Left ventricle myocardium superior (tissue), 1 donor: ENCODE results near the gene ZIC4. TPM values are rescaled to one million over a fixed set of nuclear protein-coding genes. Genes with fewer than 3 reads are reported as not detected.

Source experiments
- ATAC-seq: fragments of 200-7000 bp; cut with Tn5 transposase; one replicate; pipeline ENCODE4 v1.9.1; 2020; ENCODE audit warnings: mild to moderate bottlenecking, moderate library complexity
- DNase-seq: peaks from one replicate; pipeline ENCODE4 v3.0.0-alpha.2; 2020
- intact Hi-C: fragments of 100-400 bp; cut with micrococcal nuclease; formaldehyde crosslinking; loops from one replicate; pipeline ENCODE4 v1.11.0; 2022
- total RNA-seq: library from RNA; stranded (reverse); fragmentation: NEBNext Ultra II Directional; extraction: Animal tissue kit (Norgen Biotek cat#: 25700); gene quantifications from one replicate; pipeline ENCODE4 v1.2.1, GENCODE V29; 2021
- donor health status: DM: no; HTN: yes; CAD: no; lungs with severe emphysema.

Gene ZIC4
- total RNA-seq, 1 donor from 2014 or later = not detected

DNA sequence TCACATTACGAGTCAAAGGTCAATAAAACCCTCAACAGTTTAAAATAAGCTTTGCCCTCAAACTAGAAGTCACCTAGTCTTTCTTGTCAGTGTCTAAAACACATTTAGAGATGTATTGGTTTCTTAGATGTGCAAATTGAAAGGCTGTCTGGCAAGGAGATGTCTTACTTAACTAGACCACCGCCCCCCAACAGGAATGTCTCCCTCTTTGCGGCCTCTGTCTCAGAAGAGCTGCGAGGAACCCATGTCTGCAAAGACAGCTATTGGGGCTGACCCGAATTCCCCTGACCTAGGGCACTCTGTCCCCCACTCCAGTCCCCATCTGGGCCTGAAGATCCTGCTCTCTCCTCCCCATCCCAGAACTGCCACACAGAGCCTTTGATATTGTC lies 46.3 kb downstream of the ZIC4 start:
- ATAC-seq = no peak
- DNase-seq = no peak
- intact Hi-C loops = no loop called here

DNA sequence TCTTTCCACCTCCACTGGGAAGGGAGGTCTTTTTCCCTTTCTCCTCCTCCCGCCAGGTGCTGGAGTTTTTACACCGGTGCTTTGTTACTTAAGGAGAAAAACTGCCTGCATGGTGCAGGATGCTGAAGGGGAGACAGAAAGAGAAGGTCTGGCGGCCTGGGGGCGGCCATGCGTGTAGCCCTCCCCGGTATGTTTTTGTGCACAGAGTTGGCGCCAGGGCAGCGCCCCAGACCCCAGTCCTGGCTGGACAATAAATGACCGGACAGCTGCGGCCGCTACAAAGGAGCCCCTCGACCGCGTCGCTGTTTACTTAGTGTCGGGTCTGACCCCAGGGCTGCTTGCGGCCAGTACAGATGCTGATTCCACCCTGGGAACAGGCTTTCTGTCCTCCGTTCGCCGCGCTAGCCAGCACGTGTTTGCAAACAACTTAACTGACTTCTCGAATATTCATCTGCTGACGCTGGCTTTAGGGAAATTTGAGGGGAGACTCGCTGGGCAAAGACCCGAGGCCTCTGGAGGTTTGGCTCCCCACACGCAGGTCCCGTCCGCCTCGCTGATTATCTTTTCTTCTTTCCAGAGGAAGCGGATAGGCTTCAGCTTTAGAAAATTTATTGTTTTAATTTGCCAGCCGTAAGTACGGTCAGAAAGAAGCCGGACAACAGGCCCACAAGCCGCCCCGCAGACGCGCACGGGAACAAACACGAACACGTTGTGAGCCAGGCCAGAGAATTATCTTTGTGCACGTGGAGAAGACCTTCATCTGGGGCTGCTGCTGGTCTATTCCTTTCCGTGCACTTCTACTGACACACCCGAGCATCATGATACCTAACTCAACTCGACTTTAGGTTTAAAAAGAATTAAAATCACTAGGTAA lies 46.9 kb downstream of the ZIC4 start:
- DNase-seq = no peak
- no peak for ATAC-seq
- intact Hi-C loops = no loop called here

DNA sequence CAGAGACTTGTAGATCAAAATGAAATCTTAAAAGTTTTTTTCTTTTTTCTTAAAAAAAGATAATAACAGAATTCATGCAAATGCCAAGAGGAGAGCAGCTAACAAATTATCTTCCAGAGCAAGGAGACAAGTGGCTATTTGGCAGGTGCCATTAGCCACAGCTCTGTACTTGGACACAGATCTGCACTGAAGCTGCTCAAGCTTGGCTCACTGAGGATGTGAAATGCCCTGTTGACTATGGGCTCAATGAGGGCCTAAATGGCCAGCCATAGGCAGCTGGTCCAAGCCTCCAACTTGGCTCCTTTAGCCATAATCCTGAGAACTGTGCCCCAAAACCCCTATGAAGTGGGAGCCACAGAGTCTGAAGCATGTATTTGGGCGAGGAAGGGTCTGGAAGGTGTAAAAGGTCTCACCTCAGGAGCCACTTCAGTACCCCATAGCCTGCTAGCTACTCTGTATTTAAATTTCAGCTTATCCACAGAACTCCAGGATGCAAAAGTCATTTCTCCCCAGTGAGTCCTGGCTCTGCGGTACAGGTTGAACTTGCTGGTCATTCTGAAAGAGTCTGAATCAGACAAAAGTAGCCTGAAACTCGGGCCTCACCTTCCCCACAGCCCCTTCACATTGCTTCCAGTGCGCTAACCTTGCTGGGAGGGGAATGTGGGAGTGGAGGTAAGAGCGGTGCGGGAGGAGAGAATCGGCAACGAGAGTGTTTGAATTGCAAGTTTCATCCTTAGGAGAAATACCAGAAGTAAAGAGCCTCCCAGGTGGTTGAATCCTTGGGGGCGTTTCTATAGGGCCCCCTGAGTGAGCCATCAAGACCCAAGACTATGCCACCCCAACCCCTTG lies 48.0 kb downstream of the ZIC4 start:
- ATAC-seq (no peak), DNase-seq (no peak)
- intact Hi-C loops = no loop called here

DNA sequence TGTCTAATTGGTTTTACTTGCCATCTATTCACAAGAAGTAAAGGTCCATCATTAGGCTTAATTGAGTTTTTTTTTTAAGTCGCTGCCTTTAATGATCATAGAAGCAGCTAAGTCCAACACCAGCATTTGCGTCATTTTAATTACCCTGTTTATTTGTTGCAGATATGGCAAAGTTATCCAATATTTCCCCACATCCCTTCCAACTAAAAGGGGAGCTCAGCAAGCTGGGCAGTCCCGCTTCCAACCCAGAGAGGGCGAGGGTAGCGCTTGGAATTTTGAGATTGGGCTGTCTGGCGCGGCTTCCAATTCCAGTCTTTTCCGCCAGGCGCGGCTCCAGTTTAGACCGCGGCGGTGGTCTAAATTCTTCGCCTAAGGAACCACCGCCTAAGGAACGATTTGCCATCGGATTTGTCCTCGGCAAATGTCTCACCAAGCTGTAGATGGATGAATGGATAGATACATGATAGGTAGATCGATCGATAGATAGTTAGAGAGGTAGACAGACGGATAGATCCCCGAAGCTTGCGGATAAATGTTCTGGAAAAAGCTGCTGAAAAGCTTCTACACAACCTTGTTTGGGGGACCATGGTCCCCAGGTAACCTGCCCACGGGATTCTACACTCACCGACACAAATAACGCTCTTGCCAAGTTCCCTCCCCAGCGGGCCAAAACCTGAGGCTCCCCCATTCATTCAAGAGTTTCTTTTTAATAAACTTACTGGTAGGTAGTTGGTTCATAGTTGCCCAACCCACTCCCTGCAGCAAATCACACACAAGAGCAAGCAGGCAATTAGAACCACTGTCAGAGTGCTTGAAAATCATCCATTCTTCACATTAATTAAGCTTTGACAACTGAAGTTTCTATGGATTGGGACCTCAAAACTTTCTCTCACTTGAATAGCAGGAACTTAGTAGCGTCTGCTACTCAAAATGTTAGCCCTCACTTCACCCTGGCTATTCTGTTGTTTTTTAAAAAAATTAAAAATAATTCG lies 49.1 kb downstream of the ZIC4 start:
- no peak for DNase-seq
- intact Hi-C loops = no loop called here
- ATAC-seq = no peak

DNA sequence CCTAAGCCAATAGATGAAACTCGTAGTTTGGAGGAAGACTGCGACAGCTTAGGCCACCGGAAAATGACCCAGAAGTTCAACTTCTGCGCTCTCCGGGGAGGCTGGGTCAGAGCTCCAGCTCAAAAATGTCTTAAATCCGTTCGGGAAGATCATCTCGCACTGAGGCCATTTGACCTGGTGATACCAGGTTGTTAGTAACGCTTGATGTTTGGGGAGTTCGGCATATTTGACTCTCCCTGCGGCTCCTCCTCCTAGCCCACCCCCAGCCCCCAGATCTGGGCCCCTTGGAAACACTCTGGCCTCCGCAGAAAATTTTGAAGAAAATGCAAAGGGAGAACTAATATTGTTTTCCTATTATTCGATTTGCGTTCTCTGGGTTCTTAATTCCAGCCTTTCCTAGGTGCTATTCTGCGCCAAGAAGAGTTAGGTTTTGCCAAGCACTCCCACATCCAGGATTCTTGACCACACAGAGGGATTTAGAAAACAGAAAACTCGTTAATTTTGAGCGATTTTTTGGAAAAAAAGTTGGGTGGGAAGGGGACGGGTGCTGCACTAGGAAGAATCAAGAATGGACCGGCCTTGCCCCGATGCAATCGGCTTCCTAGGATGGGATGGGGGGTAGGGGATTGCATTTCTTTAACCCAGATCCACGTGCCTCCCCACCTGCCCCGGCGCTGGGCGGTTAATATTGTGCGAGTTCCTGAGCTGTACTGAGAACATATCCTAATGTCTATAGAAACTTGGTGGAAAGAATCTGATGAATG lies 50.0 kb downstream of the ZIC4 start:
- ATAC-seq = no peak
- no peak for DNase-seq
- intact Hi-C loops = no loop called here

DNA sequence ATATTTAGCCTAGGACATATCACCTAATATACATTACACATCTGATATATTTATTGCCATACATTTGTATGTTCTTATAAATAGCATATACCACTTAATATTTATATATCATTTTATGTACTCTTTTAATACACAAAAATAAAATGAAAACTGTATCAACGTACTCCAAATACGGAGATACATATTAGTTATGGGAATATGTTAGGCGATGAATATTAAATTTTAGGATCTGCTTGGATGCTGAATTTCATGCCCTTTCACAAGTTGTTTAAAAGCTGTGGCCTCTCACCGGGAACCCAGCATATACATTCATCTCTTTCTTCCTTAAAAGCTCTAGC lies 50.6 kb downstream of the ZIC4 start:
- DNase-seq (no peak), ATAC-seq (no peak)
- intact Hi-C loops = no loop called here

DNA sequence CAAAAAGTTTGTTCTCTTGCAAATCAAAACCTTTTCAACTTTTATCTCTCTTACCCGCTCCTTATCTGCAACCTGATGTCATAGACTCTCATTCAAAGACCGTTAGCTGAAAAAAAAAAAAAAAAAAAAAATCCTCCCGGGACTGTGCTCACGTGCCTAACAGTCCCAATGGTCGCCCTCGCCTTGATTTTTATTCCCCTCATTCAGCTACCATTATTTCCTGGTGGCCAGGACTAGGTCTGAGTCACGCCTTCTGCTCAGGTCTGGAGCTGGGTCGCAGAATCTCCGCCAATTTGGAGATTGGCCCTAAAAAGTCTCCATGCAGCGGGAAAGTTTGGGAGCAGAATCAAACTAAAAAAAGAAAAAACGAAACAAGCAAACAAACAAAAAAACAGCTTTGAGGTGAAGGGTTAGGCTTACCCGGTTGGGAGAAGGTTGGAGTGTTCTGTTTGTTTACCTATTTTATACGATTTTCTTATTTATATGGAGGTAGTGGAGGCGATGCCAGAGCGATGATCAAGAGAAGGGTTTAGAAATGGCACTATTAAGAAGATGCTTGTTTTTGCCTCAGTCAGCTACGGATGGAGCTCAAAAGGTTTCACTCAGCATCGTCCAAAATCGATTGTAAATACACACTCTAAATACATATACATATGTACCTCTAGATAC lies 51.1 kb downstream of the ZIC4 start:
- ATAC-seq (no peak), DNase-seq (no peak)
- intact Hi-C loops = no loop called here

DNA sequence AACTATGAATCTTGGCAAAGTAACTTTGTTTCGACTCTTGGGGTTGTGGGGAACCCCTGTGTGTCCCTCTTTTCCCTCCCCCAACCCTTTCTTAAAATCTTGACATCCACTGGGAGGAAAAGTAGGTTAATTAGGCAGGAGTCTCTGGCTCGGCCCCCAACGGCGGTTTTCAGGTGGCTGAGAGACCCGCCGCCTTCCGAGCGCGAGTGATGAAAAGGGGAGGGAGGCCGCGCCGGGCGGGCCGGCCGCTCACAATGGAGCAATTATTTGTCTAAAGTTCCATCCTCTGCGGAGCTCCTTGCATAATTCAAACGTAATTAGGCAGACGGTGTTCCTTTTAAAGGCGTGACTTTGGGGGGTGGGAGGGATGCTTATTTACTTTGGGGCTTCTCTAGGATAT lies 51.7 kb downstream of the ZIC4 start:
- ATAC-seq (no peak), DNase-seq (no peak)
- intact Hi-C loops = no loop called here

DNA sequence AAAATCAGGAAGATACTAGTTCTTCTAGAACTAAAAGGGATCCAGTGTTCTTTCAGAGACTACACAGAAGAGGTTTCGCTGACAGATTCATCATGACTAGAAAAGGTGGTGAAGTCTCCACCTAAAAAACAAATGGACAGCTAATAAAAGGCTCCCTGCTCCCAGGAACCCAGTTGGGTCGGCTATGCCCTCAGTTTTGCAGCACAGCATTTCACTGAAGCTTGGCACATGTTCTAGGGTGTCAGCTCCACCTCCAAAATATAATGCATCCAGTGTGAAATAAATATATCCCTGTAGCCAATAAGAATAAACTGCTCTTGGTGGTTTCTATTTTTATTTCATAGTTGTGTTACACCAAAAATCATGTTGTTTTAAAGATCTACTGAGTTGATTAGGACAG lies 55.0 kb downstream of the ZIC4 start:
- no peak for ATAC-seq
- intact Hi-C loops = no loop called here

DNA sequence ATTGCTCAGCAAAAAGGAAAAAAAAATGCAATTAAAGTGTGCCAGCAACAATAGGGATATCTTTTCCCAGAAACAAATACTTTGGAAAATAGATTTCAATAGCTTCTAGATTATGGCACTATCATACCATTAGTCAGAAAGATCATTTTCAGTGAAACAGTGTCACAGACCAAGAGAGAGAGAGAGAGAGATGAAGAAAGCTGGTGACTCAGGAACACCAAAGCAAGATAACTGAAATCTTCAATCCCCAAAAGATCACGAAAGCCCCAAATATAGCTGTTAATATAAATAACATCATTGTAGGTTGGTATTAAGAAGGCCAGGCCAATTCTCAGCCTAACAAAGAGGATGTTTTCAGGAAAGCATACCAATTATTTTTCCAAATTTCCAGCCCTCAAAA lies 57.4 kb downstream of the ZIC4 start:
- DNase-seq = no peak
- ATAC-seq = no peak
- intact Hi-C loops = no loop called here

More for the DNA sequence above, 55.0 kb downstream of the ZIC4 start:
- DNase-seq = no peak

DNA sequence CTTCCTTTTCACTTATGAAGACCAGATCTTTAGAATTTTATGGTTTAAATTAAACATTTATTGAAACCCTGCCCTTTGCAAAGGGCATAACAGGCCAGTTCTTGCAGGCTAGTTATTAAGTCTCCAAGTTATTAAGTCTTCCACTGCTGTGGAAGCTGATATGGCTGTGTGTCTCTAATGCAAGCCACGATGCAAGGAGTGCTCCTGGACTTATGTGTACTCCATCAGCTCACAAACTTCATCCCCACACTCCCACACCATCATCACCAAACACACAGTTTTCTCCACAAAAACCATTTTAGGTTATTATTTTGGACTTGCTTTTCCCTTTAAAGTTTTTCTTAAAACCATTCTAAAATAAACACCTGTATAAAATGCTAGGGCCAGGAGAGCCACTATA lies 62.4 kb downstream of the ZIC4 start:
- ATAC-seq = no peak
- intact Hi-C loops = no loop called here
- DNase-seq = no peak

DNA sequence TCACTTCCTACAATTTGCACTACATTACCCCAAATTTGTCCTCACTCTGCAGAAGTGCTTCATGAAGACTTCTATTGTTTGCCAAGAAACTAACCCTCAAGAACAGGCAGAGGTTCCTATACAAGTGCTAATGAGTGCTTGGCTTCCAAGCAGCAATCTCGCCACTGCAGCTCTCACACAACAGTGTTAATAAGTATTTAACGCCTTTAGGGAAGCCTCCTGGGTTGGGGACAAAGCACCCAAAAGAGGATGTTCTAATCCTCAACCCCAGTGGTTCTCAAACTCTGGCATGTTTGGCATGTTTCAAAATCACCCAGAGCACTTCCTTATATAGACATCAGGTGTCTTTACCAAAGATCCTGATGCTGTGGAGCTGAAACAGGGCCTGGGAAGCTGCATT lies 64.6 kb downstream of the ZIC4 start:
- intact Hi-C loops = no loop called here
- DNase-seq (no peak), ATAC-seq (no peak)

DNA sequence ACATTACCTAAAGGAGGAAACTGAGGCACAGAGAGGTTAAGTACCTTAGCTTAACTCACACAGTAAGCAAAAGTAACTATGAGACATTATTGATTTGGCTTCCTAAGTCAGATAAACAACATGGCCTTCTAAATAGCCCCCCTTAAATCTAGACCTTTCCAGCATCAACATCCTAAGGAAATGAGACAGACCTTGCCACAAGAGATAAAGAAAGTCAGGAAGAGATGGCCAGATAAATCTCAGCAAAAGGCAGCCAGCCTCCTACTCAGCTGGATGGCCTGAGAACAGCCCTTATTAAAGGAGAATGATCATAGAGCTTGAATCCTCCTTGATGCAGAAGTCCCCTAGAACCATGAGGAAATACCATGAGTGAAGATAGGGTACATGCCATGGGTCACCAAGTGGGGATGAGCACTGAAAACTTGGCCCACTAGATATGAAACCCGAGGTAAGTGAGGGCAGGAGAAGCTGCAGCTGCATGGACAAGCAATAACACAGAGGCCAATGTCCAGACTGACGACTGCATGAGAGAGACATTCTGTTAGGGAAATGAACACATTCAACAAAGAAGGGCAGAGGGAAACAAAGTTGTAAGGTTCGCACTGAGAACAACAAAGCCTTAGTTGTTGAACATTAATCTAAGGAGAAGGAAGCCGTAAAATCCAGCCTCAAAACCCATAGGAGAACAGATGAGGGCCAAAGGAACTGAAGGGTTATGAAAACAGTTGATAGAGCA lies 69.6 kb downstream of the ZIC4 start:
- ATAC-seq (no peak), DNase-seq (no peak)
- intact Hi-C loops = no loop called here

Other genes with a start within 250 kb of the ZIC4 start
- not detected for gene ZIC1, start 2.8 kb upstream of the ZIC4 start, total RNA-seq